Peyer's patch (tissue), 4 donors: ENCODE data around the gene PAAF1. TPM values are rescaled to one million over a fixed set of nuclear protein-coding genes. Genes with fewer than 3 reads are reported as not detected.

Experiments
- DNase-seq, 3 donors: peaks; one replicate each; pipeline ENCODE4 v3.0.0-alpha.2; 2017 to 2019
- H3K27ac ChIP-seq, 4 donors: fragments of 200-600 bp; sonication (generic); one replicate each; pipeline ENCODE4 v1.5.1; 2016 to 2019
- H3K27me3 ChIP-seq, 2 donors: fragments of 200-600 bp; sonication (generic); one replicate each; pipeline ENCODE4 v1.5.1; 2019
- H3K36me3 ChIP-seq, 3 donors: fragments of 200-600 bp; sonication (generic); one replicate each; pipeline ENCODE4 v1.5.1; 2016 to 2019
- H3K4me1 ChIP-seq, 4 donors: fragments of 200-600 bp; sonication (generic); one replicate each; pipeline ENCODE4 v1.5.1; 2016 to 2019
- H3K4me3 ChIP-seq, 4 donors: fragments of 200-600 bp; sonication (generic); 1 replicate in 3 of 4; 2 replicates in 1 of 4; pipeline ENCODE4 v1.5.1; 2016 to 2019; ENCODE audit warnings: mild to moderate bottlenecking in 1 of 4
- H3K9me3 ChIP-seq, 4 donors: fragments of 200-600 bp; sonication (generic); one replicate each; pipeline ENCODE4 v1.5.1; 2016 to 2019; ENCODE audit warnings: mild to moderate bottlenecking in 1 of 4
- POLR2A ChIP-seq, 2 donors: fragments of 450-650 bp; IDR thresholded peaks; one replicate each; pipeline ENCODE4 v1.5.1; 2017; ENCODE audit warnings: antibody characterized with exemption in 2 of 2, mild to moderate bottlenecking in 2 of 2, moderate library complexity in 2 of 2
- total RNA-seq, 4 donors: library from RNA; depleted of rRNA; stranded (reverse); fragments of >200 nt; gene quantifications; one replicate each; pipeline ENCODE4 v1.1.0, GENCODE V29; 2016
- TF ChIP-seq, protein P1 (sequence below), 6 experiments: fragments of 450-650 bp in 4 of 6; fragments of 200-600 bp in 2 of 6; sonication (generic) in 1 of 6; IDR thresholded peaks; one replicate each; pipeline ENCODE4 v1.5.1; 2017 to 2019; ENCODE audit warnings: antibody characterized with exemption in 6 of 6, mild to moderate bottlenecking in 3 of 6, moderate library complexity in 1 of 6

The PAAF1 gene
- total RNA-seq, 4 donors from 2014 or later = 16.6 to 18.2 (median 16.6) TPM

DNA sequence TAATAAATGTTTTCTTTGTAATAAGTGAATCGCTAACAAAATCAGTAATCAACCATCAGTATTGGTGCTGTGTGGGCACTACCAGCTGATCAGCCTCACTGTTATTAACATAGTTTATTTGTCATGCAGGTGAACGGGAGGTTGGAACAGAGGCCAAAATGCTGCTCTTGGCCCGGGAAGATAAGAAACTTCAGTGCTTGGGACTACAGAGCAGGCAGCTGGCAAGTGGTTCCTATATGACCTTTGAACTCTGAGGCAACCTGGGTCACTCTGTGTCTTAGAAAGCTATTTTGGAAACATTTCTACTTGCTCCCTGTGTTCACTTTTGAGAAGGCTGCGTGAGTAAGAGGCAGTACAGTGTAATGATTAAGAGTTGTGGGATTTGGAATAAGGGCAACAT, 37.5 kb downstream of the PAAF1 start:
- no peak overlapping the region for H3K4me3 ChIP-seq
- no peak overlapping the region for H3K27ac ChIP-seq
- H3K36me3 ChIP-seq = peaks cover 0 to 54% (median 0%) of the 10 kb centered on the region in 3 donors
- no peaks in the 10 kb centered on the region for H3K9me3 ChIP-seq
- TF ChIP-seq POLR2A (IDR thresholded peaks at IDR 0.05) = no peak
- TF ChIP-seq, protein P1, sequence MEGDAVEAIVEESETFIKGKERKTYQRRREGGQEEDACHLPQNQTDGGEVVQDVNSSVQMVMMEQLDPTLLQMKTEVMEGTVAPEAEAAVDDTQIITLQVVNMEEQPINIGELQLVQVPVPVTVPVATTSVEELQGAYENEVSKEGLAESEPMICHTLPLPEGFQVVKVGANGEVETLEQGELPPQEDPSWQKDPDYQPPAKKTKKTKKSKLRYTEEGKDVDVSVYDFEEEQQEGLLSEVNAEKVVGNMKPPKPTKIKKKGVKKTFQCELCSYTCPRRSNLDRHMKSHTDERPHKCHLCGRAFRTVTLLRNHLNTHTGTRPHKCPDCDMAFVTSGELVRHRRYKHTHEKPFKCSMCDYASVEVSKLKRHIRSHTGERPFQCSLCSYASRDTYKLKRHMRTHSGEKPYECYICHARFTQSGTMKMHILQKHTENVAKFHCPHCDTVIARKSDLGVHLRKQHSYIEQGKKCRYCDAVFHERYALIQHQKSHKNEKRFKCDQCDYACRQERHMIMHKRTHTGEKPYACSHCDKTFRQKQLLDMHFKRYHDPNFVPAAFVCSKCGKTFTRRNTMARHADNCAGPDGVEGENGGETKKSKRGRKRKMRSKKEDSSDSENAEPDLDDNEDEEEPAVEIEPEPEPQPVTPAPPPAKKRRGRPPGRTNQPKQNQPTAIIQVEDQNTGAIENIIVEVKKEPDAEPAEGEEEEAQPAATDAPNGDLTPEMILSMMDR (IDR thresholded peaks at IDR 0.05) = no peak
- peak in 1 of 3 donors; percentile 59 for DNase-seq
- H3K4me1 ChIP-seq = peaks cover 0 to 9% (median 0%) of the 10 kb centered on the region in 4 donors
- no peaks in the 10 kb centered on the region for H3K27me3 ChIP-seq

DNA sequence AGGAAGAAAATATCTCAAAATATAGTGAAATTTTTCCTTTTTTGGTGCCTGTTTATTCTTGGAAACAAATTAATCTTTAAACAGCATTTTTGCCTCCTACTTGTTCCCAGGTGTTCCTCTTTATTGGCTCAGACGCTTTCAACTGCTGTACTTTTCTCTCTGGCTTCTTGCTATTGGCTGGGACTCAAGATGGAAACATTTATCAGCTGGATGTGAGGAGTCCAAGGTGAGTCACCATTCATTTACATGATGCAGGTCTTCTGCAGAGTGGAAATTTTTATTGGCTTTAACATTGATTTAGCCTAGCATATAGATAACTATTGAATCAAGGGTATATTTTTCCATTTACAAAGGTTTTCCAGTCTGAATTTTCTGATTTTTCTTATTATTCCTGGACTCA, 39.6 kb downstream of the PAAF1 start:
- Histone ChIP-seq H3K4me1 (peaks cover 0 to 9% (median 0%) of the 10 kb centered on the region in 4 donors), H3K36me3 (peaks cover 0 to 55% (median 0%) of the 10 kb centered on the region in 3 donors), H3K4me3 (no peak overlapping the region), H3K27me3 (no peaks in the 10 kb centered on the region), H3K9me3 (no peaks in the 10 kb centered on the region), H3K27ac (peak overlapping the region in 1 of 4 donors; percentile 45)
- no peak for TF ChIP-seq POLR2A (IDR thresholded peaks at IDR 0.05)
- TF ChIP-seq, protein P1 (IDR thresholded peaks at IDR 0.05) = no peak
- peak in 1 of 3 donors; percentile 60 for DNase-seq

DNA sequence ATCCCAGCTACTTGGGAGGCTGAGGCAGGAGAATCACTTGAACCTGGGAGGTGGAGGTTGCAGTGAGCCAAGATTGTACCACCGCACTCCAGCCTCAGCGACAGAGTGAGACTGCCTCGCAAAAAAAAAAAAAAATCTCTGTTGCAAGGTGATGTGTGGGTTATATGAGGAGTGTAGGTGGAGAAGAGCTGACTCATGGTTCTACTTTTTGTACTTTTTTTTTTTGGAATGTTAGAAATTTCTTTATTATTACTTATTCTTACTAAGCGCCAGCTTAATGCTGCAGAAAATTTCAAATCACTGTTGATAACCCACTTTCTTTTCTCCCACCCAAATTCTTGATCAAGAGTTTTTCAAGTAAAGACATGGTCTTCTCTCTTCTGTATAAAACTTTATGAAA, 44.4 kb downstream of the PAAF1 start:
- Histone ChIP-seq H3K4me3 (no peak overlapping the region), H3K9me3 (no peaks in the 10 kb centered on the region), H3K4me1 (no peaks in the 10 kb centered on the region), H3K36me3 (peaks cover 0 to 63% (median 0%) of the 10 kb centered on the region in 3 donors), H3K27me3 (no peaks in the 10 kb centered on the region), H3K27ac (no peak overlapping the region)
- TF ChIP-seq, protein P1 (IDR thresholded peaks at IDR 0.05) = no peak
- TF ChIP-seq POLR2A (IDR thresholded peaks at IDR 0.05) = no peak
- no peak for DNase-seq

DNA sequence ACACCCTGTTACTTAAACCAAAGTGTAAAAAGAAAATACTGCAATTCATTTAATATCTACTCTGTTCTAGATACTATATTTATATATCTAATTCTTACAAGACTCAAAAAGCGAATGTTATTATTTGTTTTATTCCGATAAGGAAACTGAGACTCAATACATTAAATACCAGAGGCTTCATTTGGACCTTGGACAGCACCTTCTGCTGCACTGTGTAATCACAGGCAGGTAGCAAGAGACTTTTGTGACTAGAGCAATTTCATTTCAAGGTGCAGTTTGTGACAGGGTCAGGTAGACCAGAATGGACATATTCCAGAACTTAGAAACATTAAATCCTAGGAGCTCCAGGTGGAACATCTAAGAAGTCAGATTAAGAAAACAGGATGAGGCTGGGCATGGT, 52.6 kb downstream of the PAAF1 start:
- Histone ChIP-seq H3K4me1 (no peaks in the 10 kb centered on the region), H3K9me3 (no peaks in the 10 kb centered on the region), H3K36me3 (peaks cover 0 to 57% (median 0%) of the 10 kb centered on the region in 3 donors), H3K27ac (no peak overlapping the region), H3K4me3 (no peak overlapping the region), H3K27me3 (no peaks in the 10 kb centered on the region)
- TF ChIP-seq, protein P1 (IDR thresholded peaks at IDR 0.05) = no peak
- TF ChIP-seq POLR2A (IDR thresholded peaks at IDR 0.05) = no peak
- DNase-seq = no peak

DNA sequence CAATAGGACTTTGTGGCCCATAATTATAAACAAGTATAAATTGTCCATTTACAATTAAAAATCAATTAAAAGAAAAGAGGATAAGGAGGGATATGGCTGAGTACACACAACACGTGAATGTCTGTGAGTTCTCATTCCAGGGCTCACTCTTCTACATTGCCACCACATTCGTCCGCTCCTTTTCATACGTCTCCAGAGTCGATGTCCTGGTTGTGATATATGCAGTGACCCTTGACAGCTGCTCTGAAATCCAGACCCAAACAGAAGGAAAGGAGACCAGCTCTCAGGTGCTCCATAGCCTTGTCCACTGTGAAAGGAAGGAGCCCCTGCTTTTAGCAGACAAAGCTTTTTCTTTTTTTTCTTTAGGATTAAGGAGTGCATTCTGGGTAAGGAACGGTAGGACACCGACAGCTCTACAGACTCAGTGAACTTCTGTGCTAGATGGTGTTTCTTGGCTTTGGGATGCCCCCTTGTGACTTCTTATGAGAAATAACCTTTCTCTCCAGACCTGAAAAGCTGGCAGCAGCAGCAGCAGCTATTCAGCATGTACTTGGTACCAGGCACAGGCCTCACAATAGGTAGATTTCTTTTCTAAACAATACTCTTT, 54.3 kb downstream of the PAAF1 start:
- H3K27me3 ChIP-seq = no peaks in the 10 kb centered on the region
- peak in 1 of 3 donors; percentile 49 for DNase-seq

More for the DNA sequence above, 54.3 kb downstream of the PAAF1 start:
- H3K4me3 ChIP-seq = no peak overlapping the region
- H3K4me1 ChIP-seq = no peaks in the 10 kb centered on the region
- no peak for TF ChIP-seq POLR2A (IDR thresholded peaks at IDR 0.05)
- TF ChIP-seq, protein P1 (IDR thresholded peaks at IDR 0.05) = peak in 3 of 6 experiments; percentile 68 to 75 (median 69)
- no peak overlapping the region for H3K27ac ChIP-seq
- peaks cover 0 to 41% (median 0%) of the 10 kb centered on the region in 3 donors for H3K36me3 ChIP-seq
- no peaks in the 10 kb centered on the region for H3K9me3 ChIP-seq
